ENCODE results near the gene SLC35B3.
"Not testable (repeated sequence)": the region's sequence is repeated elsewhere in the genome, so short reads cannot be mapped to it uniquely, and the experiment has no call there.

The SLC35B3 gene

GRCh38 chr6:8462169-8462568 is 26.8 kb upstream of the SLC35B3 start:
- no peak for TF ChIP-seq CTCF (IDR thresholded peaks at IDR 0.05; ENCODE audit: extremely low read depth, missing control alignments)

GRCh38 chr6:8446391-8446790 is 11.0 kb upstream of the SLC35B3 start:
- no peak for TF ChIP-seq CTCF (IDR thresholded peaks at IDR 0.05; ENCODE audit: extremely low read depth, missing control alignments)
- DNase-seq (ENCODE audit: low spot score), result no peak

More at GRCh38 chr6:8462169-8462568, 26.8 kb upstream of the SLC35B3 start:
- no peak for DNase-seq (ENCODE audit: low spot score)

GRCh38 chr6:8445930-8446329 is 10.6 kb upstream of the SLC35B3 start:
- DNase-seq (ENCODE audit: low spot score), result not testable (repeated sequence)

GRCh38 chr6:8442150-8442549 is 6.8 kb upstream of the SLC35B3 start:
- TF ChIP-seq CTCF (IDR thresholded peaks at IDR 0.05; ENCODE audit: extremely low read depth, missing control alignments), result no peak
- no peak for DNase-seq (ENCODE audit: low spot score)

GRCh38 chr6:8441452-8441851 is 6.1 kb upstream of the SLC35B3 start:
- no peak for DNase-seq (ENCODE audit: low spot score)
- TF ChIP-seq CTCF (IDR thresholded peaks at IDR 0.05; ENCODE audit: extremely low read depth, missing control alignments), result no peak

- DNase-seq (ENCODE audit: low spot score), result no peak
- no peak for TF ChIP-seq CTCF (IDR thresholded peaks at IDR 0.05; ENCODE audit: extremely low read depth, missing control alignments)
These were observed 4.4 kb upstream of the SLC35B3 start for GRCh38 chr6:8439601-8440268.

- no peak for DNase-seq (ENCODE audit: low spot score)
- no peak for TF ChIP-seq CTCF (IDR thresholded peaks at IDR 0.05; ENCODE audit: extremely low read depth, missing control alignments)
These were observed 2.5 kb upstream of the SLC35B3 start for GRCh38 chr6:8437813-8438212.

- DNase-seq (ENCODE audit: low spot score), result no peak
- no peak for TF ChIP-seq CTCF (IDR thresholded peaks at IDR 0.05; ENCODE audit: extremely low read depth, missing control alignments)
These were observed 1.6 kb upstream of the SLC35B3 start for GRCh38 chr6:8436966-8437365.

All from GM20000 (cell line).